Common myeloid progenitor, CD34-positive (primary cell): ENCODE results near the gene COMMD4.

Experiments
- CTCF ChIA-PET: fragments of 350-600 bp; sonication (Branson Sonifier 250); formaldehyde crosslinking; loops from one replicate; lab custom pipeline; 2021; ENCODE audit warnings: antibody characterized with exemption; lab: Charles Lee
- POLR2A ChIA-PET: fragments of 350-600 bp; sonication (Branson Sonifier 250); formaldehyde crosslinking; loops from one replicate; lab custom pipeline; 2021; ENCODE audit warnings: antibody characterized with exemption; lab: Charles Lee
- DNase-seq, 3 donors: peaks; one replicate each; pipeline versions ENCODE4 v3.0.0 to v3.0.0-alpha.2; 2013
- H3K27ac ChIP-seq, 2 experiments: 1 replicate in 1 of 2; 2 replicates in 1 of 2; pipeline ENCODE4 v1.7.0; 2013; ENCODE audit warnings: inconsistent platforms in 2 of 2, low read length in 2 of 2, mild to moderate bottlenecking in 2 of 2, low read depth in 1 of 2, moderate library complexity in 1 of 2; ENCODE audit not compliant: severe bottlenecking in 2 of 2, insufficient read depth in 1 of 2, poor library complexity in 1 of 2
- H3K27me3 ChIP-seq, 5 experiments: replicated peaks in 2 of 5; 1 replicate in 3 of 5; 2 replicates in 2 of 5; pipeline versions ENCODE4 v1.6.1 to v1.7.0; 2013; ENCODE audit warnings: low read length in 4 of 5, mild to moderate bottlenecking in 2 of 5, moderate library complexity in 2 of 5, inconsistent platforms in 1 of 5; ENCODE audit not compliant: insufficient read depth in 5 of 5, control insufficient read depth in 4 of 5
- H3K36me3 ChIP-seq, 4 experiments: 1 replicate in 2 of 4; 2 replicates in 2 of 4; pipeline versions ENCODE4 v1.6.1 to v1.7.0; 2013; ENCODE audit warnings: low read length in 3 of 4, control low read depth in 1 of 4, mild to moderate bottlenecking in 1 of 4; ENCODE audit not compliant: control insufficient read depth in 4 of 4, insufficient read depth in 4 of 4
- H3K4me1 ChIP-seq, 4 experiments: 1 replicate in 3 of 4; 2 replicates in 1 of 4; pipeline versions ENCODE4 v1.6.1 to v1.7.1; 2013; ENCODE audit warnings: low read length in 3 of 4, mild to moderate bottlenecking in 3 of 4, control low read depth in 1 of 4, inconsistent platforms in 1 of 4, moderate library complexity in 1 of 4; ENCODE audit not compliant: control insufficient read depth in 4 of 4, insufficient read depth in 4 of 4; ENCODE audit errors: control extremely low read depth in 1 of 4
- H3K4me3 ChIP-seq, 7 experiments: 1 replicate in 4 of 7; 2 replicates in 3 of 7; pipeline versions ENCODE4 v1.5.1 to v1.7.0; 2013; ENCODE audit warnings: mild to moderate bottlenecking in 7 of 7, low read length in 6 of 7, moderate library complexity in 6 of 7, inconsistent platforms in 2 of 7, low read depth in 2 of 7, control low read depth in 1 of 7; ENCODE audit not compliant: insufficient read depth in 4 of 7, control insufficient read depth in 1 of 7; ENCODE audit errors: extremely low read depth in 1 of 7
- H3K9me3 ChIP-seq, 5 experiments: 1 replicate in 4 of 5; 2 replicates in 1 of 5; pipeline versions ENCODE4 v1.6.1 to v1.7.1; 2013; ENCODE audit warnings: low read length in 4 of 5, mild to moderate bottlenecking in 2 of 5, inconsistent platforms in 1 of 5, low read depth in 1 of 5, moderate library complexity in 1 of 5; ENCODE audit not compliant: control insufficient read depth in 4 of 5, insufficient read depth in 2 of 5; ENCODE audit errors: control extremely low read depth in 1 of 5
- WGBS: methylation state at CpG from one replicate; pipeline ENCODE4 v1.1.5; 2013; ENCODE audit not compliant: insufficient coverage; 5-methylcytosine and 5-hydroxymethylcytosine counted together

The COMMD4 gene

DNA sequence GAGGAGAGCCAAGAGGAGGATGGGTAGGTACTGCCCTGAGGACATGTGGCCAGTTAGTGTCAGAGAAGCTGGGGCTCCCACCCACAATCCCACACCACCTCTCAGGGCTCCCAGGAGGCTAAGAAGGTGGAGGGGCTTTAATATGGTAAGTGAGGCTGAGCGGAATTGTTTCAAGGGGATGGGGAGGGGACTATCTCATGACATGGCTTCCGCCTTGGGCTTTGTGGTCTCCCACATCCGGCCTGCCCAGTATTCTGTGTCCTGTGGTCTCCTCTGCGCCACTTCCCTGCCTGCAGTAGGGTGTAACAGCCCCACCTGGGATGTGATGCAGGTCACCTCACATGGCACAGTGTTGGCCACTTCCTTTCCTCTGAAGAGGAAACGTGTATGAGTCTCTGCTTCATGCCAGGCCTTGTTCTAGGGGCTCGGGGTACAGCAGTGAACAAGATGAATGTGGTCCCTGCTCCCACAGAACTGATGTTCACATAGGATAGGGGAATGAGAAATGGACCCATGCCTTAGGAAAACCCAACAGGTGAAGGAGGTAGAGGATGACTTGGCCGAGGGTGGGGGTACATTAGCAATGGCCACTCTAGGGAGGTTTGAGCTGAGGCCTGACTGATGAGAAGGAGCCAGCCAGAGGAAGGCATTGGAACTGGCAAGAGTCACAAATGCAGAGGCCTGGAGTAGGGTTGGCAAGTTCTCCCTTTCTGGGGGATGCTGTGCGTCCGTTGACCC is 14.2 kb downstream of the COMMD4 start:
- peaks cover 0 to 30% (median 19%) of the 10 kb centered on the region in 5 experiments for H3K9me3 ChIP-seq
- no peak overlapping the region for H3K27ac ChIP-seq
- peaks cover 0 to 26% (median 4%) of the 10 kb centered on the region in 5 experiments for H3K27me3 ChIP-seq
- ChIA-PET POLR2A (no interaction called here), CTCF (no interaction called here)
- peaks cover 7 to 35% (median 29%) of the 10 kb centered on the region in 4 experiments for H3K4me1 ChIP-seq
- peaks cover 0 to 12% (median 7%) of the 10 kb centered on the region in 4 experiments for H3K36me3 ChIP-seq
- peak; percentile 87 to 98 (median 98) for DNase-seq
- H3K4me3 ChIP-seq: no peak overlapping the region
- WGBS: 11% methylated on average over 7 of the region's 9 CpGs

DNA sequence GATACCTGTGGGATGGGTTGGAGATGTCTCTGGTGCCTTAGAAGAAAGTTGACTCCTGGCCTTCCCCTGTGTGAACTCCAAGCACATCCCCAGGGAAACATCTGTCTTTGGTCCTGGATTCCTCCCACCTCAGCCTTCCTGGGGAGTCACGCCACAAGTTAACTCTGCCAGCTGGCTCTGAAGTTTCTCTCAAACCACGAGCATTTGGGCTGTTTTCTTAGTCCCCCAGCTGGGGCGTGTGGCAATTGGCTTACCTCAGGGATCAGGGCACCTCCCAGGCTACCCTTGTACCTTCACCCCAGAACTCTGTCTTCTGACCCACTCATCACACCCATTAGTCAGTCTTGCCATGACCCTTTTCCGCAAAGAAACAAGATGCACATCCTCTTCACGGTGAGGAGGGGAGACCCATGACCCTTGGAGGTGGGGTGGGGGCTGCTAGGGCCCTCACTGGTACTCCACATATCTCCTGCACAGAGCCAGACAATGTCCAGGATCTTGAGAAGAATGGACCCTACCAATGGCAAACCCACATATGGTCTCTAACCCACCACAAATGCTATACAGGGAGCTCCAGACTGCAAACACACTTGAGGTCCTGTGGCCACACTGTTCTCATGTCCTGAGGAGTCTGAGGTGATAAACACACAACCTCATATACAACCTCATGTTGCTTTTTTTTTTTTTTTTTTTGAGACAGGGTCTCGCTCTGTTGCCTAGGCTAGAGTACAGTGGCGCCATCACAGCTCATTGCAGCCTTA is 14.9 kb downstream of the COMMD4 start:
- DNase-seq: peak in 1 of 3 donors; percentile 15
- ChIA-PET POLR2A (no interaction called here), CTCF (interaction anchor here (0.6 to 3.9 kb wide), 3 partner anchors 12 to 241 kb away, joined by 3 to 25 read pairs (median 3); partner anchors contain the start of gene MAN2C1)
- 70% methylated on average over 3 of the region's 7 CpGs for WGBS
- Histone ChIP-seq H3K9me3 (peaks cover 0 to 30% (median 19%) of the 10 kb centered on the region in 5 experiments), H3K36me3 (peaks cover 0 to 19% (median 12%) of the 10 kb centered on the region in 4 experiments), H3K4me1 (peaks cover 7 to 35% (median 29%) of the 10 kb centered on the region in 4 experiments), H3K27me3 (peaks cover 0 to 26% (median 4%) of the 10 kb centered on the region in 5 experiments), H3K4me3 (peak overlapping the region in 1 of 7 experiments; percentile 16), H3K27ac (no peak overlapping the region)

DNA sequence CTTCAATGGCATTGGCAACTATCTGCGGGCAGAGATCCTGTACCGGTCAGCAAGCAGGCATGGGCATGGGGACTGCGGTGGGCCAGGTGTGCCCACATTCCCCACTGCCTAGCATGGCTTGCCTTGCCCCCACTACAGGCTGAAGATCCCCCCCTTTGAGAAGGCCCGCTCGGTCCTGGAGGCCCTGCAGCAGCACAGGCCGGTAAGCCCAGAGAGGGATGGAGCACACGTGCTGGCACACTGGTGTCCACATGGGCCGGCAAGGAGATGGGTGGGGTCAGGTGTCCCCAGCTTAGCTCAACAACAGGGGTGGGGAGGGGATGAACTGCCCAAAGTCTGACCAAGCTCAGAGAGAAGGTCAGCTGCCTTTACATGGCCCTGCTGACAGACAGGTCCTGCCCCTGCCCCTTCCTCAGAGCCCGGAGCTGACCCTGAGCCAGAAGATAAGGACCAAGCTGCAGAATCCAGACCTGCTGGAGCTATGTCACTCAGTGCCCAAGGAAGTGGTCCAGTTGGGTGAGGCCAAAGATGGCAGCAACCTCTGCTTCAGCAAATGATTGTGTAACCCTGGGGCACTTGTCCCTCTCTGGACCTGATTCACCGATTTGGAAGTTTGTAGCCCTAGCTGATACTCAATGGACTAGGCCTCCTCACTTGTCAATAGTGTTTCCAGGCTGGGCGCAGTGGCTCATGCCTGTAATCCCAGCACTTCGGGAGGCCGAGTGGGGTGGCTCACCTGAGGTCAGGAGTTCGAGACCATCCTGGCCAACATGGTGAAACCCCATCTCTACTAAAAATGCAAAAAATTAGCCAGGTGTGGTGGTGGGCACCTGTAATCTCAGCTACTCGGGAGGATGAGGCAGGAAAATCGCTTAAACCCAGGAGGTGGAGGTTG is 16.6 kb downstream of the COMMD4 start:
- CTCF ChIA-PET: interaction anchor here (0.6 to 3.9 kb wide), 2 partner anchors 15 to 258 kb away, joined by 3 to 25 read pairs; partner anchors contain the start of gene MAN2C1
- no peak overlapping the region for H3K4me3 ChIP-seq
- H3K36me3 ChIP-seq: peaks cover 0 to 27% (median 23%) of the 10 kb centered on the region in 4 experiments
- peaks cover 0 to 26% (median 20%) of the 10 kb centered on the region in 4 experiments for H3K4me1 ChIP-seq
- POLR2A ChIA-PET: interaction anchor here (0.6 to 1.5 kb wide), 2 partner anchors 10 to 15 kb away, joined by 3 to 4 read pairs; no protein-coding TSS in a partner anchor
- 98% methylated on average over 14 of the region's 16 CpGs for WGBS
- no peak for DNase-seq
- no peak overlapping the region for H3K27ac ChIP-seq
- H3K9me3 ChIP-seq: peaks cover 0 to 30% (median 19%) of the 10 kb centered on the region in 5 experiments
- H3K27me3 ChIP-seq: peaks cover 0 to 16% (median 4%) of the 10 kb centered on the region in 5 experiments

DNA sequence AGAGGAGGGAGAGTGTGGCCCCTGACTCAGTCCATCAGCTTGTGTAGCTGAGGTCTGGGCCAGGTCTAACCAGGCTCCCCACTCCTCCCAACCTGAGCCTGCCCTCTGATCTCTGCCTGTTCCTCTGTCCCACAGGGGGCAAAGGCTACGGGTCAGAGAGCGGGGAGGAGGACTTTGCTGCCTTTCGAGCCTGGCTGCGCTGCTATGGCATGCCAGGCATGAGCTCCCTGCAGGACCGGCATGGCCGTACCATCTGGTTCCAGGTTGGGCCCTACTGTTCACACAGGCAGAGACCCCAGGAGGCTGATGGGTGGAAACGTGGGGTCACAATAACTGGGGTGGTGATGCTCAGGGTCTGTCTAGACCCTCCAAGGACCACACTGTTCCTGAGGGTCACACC is 17.7 kb downstream of the COMMD4 start:
- WGBS: 97% methylated on average over 7 of the region's 7 CpGs
- peaks cover 0 to 5% (median 0%) of the 10 kb centered on the region in 5 experiments for H3K27me3 ChIP-seq
- peaks cover 0 to 27% (median 16%) of the 10 kb centered on the region in 5 experiments for H3K9me3 ChIP-seq
- POLR2A ChIA-PET: no interaction called here
- DNase-seq: no peak
- peaks cover 1 to 35% (median 31%) of the 10 kb centered on the region in 4 experiments for H3K36me3 ChIP-seq
- H3K4me3 ChIP-seq: no peak overlapping the region
- H3K4me1 ChIP-seq: peaks cover 0 to 14% (median 9%) of the 10 kb centered on the region in 4 experiments
- no peak overlapping the region for H3K27ac ChIP-seq
- CTCF ChIA-PET: interaction anchor here (0.8 to 3.9 kb wide), 2 partner anchors 12 to 14 kb away, joined by 3 to 25 read pairs; partner anchors contain the start of gene MAN2C1

DNA sequence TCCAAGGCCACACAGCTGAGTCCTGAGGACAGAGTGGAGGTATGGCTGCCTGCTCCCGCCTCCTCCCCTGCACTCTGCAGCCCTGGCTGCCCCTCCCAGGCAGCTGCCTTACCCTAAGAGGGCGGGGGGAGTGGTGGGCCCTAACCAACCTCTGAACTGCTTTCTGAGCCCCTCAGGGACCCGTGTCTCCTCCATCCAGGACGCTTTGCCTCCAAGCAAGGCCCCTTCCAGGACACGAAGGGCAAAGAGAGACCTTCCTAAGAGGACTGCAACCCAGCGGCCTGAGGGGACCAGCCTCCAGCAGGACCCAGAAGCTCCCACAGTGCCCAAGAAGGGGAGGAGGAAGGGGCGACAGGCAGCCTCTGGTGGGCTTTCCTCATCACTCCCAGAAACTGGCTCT is 18.6 kb downstream of the COMMD4 start:
- Histone ChIP-seq H3K9me3 (peaks cover 0 to 19% (median 7%) of the 10 kb centered on the region in 5 experiments), H3K27me3 (no peaks in the 10 kb centered on the region), H3K27ac (no peak overlapping the region), H3K4me1 (peaks cover 0 to 14% (median 7%) of the 10 kb centered on the region in 4 experiments), H3K4me3 (no peak overlapping the region), H3K36me3 (peaks cover 2 to 43% (median 37%) of the 10 kb centered on the region in 4 experiments)
- WGBS: 98% methylated on average over 6 of the region's 7 CpGs
- no peak for DNase-seq
- POLR2A ChIA-PET: no interaction called here
- CTCF ChIA-PET: interaction anchor here (0.8 to 3.9 kb wide), 2 partner anchors 11 to 13 kb away, joined by 3 to 25 read pairs; partner anchors contain the start of gene MAN2C1

DNA sequence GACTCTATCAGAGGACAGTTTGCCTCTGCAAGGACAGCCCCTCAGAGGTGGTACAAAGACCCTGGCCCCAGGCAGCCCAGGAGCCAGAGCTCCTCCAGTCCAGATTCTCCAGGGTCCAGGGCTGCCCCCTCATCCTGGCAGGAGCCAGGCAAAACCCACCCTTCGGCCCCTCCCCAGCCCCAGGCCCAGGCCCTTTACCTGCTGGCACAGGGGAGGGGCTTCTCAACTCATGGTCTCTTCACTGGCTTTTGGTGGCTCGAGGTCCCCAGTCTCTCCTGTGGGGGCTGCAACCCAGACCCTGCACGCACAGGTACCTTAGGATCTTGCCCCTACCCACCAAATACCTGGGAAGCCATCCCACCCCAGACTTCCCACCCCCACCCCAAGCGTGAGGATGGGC is 19.5 kb downstream of the COMMD4 start:
- ChIA-PET CTCF (no interaction called here), POLR2A (no interaction called here)
- peaks cover 0 to 10% (median 0%) of the 10 kb centered on the region in 5 experiments for H3K9me3 ChIP-seq
- no peak for DNase-seq
- no peaks in the 10 kb centered on the region for H3K27me3 ChIP-seq
- peaks cover 2 to 52% (median 45%) of the 10 kb centered on the region in 4 experiments for H3K36me3 ChIP-seq
- 95% methylated on average over 2 of the region's 4 CpGs for WGBS
- H3K4me1 ChIP-seq: peaks cover 0 to 9% (median 2%) of the 10 kb centered on the region in 4 experiments
- no peak overlapping the region for H3K4me3 ChIP-seq
- no peak overlapping the region for H3K27ac ChIP-seq
